ENCODE results near the gene PTPRN2. TPM values are rescaled to one million over a fixed set of nuclear protein-coding genes. Genes with fewer than 3 reads are reported as not detected.
"Not testable (repeated sequence)": the region's sequence is repeated elsewhere in the genome, so short reads cannot be mapped to it uniquely, and the experiment has no call there.

PTPRN2 gene
- total RNA-seq, 2 donors from 2014 or later: 0.35 to 0.61 TPM

- ATAC-seq: no peak
- H3K36me3 Mint-ChIP-seq: no peaks in the 10 kb centered on the region
- H3K27ac Mint-ChIP-seq: peak overlapping the region; percentile 50 to 68
- DNase-seq (ENCODE audit: low spot score in 2 of 2): no peak
- no peaks in the 10 kb centered on the region for H3K9me3 Mint-ChIP-seq
Observed at GRCh38 chr7:157516311-157516710, 1071.3 kb downstream of the PTPRN2 start.

GRCh38 chr7:157515342-157516041, 1072.1 kb downstream of the PTPRN2 start:
- peak overlapping the region in 1 of 2 donors; percentile 72 for H3K27ac Mint-ChIP-seq
- no peaks in the 10 kb centered on the region for H3K36me3 Mint-ChIP-seq
- H3K9me3 Mint-ChIP-seq: no peaks in the 10 kb centered on the region
- DNase-seq (ENCODE audit: low spot score in 2 of 2) (no peak), ATAC-seq (no peak)

DNA sequence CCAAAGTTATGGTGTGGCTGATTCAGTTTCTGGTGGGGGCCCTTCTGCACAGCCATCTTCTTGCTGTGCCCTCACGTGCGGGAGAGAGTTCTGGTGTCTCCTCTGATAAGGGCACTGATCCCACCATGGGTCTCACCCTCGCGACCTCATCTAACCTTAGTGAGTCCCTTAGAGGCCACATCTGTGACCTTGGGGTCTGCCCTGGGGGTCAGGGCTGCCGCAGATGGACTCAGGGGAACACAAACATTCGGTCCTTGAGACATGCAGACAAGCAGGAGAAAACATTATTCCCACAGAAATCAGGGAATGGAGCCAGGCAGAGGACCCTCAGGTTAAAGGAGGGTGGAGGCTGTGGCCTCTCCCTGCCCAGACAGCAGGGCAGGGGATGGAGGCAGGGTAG, 1072.9 kb downstream of the PTPRN2 start:
- ATAC-seq: no peak
- DNase-seq (ENCODE audit: low spot score in 2 of 2): no peak
- Mint-ChIP-seq H3K9me3 (no peaks in the 10 kb centered on the region), H3K36me3 (peaks cover 0 to 1% of the 10 kb centered on the region in 2 donors), H3K27ac (peak overlapping the region in 1 of 2 donors; percentile 57)

GRCh38 chr7:157514306-157514705, 1073.3 kb downstream of the PTPRN2 start:
- no peaks in the 10 kb centered on the region for H3K9me3 Mint-ChIP-seq
- H3K27ac Mint-ChIP-seq: peak overlapping the region; percentile 57 to 74
- DNase-seq (ENCODE audit: low spot score in 2 of 2): no peak
- H3K36me3 Mint-ChIP-seq: peaks cover 0 to 4% of the 10 kb centered on the region in 2 donors
- no peak for ATAC-seq

- ATAC-seq (no peak), DNase-seq (ENCODE audit: low spot score in 2 of 2) (no peak)
- Mint-ChIP-seq H3K36me3 (peaks cover 0 to 4% of the 10 kb centered on the region in 2 donors), H3K27ac (peak overlapping the region; percentile 57 to 74), H3K9me3 (no peaks in the 10 kb centered on the region)
Observed at GRCh38 chr7:157513682-157514081, 1073.9 kb downstream of the PTPRN2 start.

- DNase-seq (ENCODE audit: low spot score in 2 of 2): no peak
- no peak for ATAC-seq
- Mint-ChIP-seq H3K36me3 (peaks cover 0 to 4% of the 10 kb centered on the region in 2 donors), H3K9me3 (no peaks in the 10 kb centered on the region), H3K27ac (no peak overlapping the region)
Observed at GRCh38 chr7:157513162-157513621, 1074.4 kb downstream of the PTPRN2 start.

- peaks cover 0 to 26% of the 10 kb centered on the region in 2 donors for H3K9me3 Mint-ChIP-seq
- DNase-seq (ENCODE audit: low spot score in 2 of 2): no peak
- peaks cover 10 to 14% of the 10 kb centered on the region in 2 donors for H3K36me3 Mint-ChIP-seq
- no peak for ATAC-seq
- H3K27ac Mint-ChIP-seq: no peak overlapping the region
Observed at GRCh38 chr7:157509226-157509625, 1078.4 kb downstream of the PTPRN2 start.

- peaks cover 10 to 14% of the 10 kb centered on the region in 2 donors for H3K36me3 Mint-ChIP-seq
- DNase-seq (ENCODE audit: low spot score in 2 of 2) (no peak), ATAC-seq (no peak)
- H3K27ac Mint-ChIP-seq: no peak overlapping the region
- H3K9me3 Mint-ChIP-seq: peaks cover 0 to 26% of the 10 kb centered on the region in 2 donors
Observed at GRCh38 chr7:157508477-157508881, 1079.1 kb downstream of the PTPRN2 start.

GRCh38 chr7:157507987-157508386, 1079.6 kb downstream of the PTPRN2 start:
- ATAC-seq: no peak
- Mint-ChIP-seq H3K9me3 (peaks cover under 1 to 26% of the 10 kb centered on the region in 2 donors), H3K36me3 (peaks cover 10 to 14% of the 10 kb centered on the region in 2 donors), H3K27ac (no peak overlapping the region)
- no peak for DNase-seq (ENCODE audit: low spot score in 2 of 2)

DNA sequence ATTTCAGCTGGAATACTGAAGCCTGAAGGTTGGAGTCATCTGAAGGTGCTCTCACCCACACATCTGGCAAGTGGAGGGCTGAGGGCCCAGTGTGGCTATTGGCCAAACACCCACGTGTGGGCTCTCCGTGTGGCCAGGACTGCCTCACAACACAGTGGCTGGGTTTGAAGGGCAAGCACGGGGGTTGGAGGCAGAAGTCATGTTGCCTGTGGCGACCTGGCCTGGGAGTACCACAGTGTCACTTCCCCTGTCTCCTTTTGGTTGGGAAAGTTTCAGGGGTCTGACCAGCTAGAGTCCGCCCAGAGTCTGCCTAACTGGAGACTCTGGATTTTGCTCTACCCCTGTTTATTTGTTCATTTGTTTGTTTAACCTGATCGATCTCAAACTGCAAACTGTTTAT, 1081.4 kb downstream of the PTPRN2 start:
- Mint-ChIP-seq H3K27ac (no peak overlapping the region), H3K9me3 (peaks cover 4 to 26% of the 10 kb centered on the region in 2 donors), H3K36me3 (peaks cover 10 to 14% of the 10 kb centered on the region in 2 donors)
- ATAC-seq (no peak), DNase-seq (ENCODE audit: low spot score in 2 of 2) (no peak)

- no peak for DNase-seq (ENCODE audit: low spot score in 2 of 2)
- peaks cover 10 to 14% of the 10 kb centered on the region in 2 donors for H3K36me3 Mint-ChIP-seq
- H3K9me3 Mint-ChIP-seq: peaks cover 4 to 26% of the 10 kb centered on the region in 2 donors
- no peak overlapping the region for H3K27ac Mint-ChIP-seq
- no peak for ATAC-seq
Observed at GRCh38 chr7:157505646-157506045, 1082.0 kb downstream of the PTPRN2 start.

DNA sequence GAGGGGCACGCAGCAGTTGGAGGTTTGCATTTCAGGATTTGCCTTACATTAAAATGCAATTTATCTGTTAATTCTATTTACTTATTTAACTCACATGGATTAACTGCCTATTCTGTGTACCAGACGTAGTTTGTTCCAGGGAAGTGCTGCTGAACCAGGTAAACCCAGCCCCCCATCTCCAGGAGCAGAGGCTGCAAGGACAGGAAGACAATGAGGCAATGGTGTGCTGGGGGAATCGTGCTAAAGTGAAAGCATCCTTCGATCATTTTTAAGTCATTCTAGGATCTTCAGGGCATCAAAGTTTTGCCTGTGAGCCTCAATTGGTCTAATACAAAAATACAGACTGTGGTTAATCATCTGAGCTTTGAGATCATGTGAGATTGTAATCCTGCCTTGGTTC, 1084.4 kb downstream of the PTPRN2 start:
- H3K9me3 Mint-ChIP-seq: peaks cover 4 to 26% of the 10 kb centered on the region in 2 donors
- peak overlapping the region; percentile 66 to 90 for H3K27ac Mint-ChIP-seq
- H3K36me3 Mint-ChIP-seq: peaks cover 10% of the 10 kb centered on the region in 2 donors
- DNase-seq (ENCODE audit: low spot score in 2 of 2) (no peak), ATAC-seq (no peak)

DNA sequence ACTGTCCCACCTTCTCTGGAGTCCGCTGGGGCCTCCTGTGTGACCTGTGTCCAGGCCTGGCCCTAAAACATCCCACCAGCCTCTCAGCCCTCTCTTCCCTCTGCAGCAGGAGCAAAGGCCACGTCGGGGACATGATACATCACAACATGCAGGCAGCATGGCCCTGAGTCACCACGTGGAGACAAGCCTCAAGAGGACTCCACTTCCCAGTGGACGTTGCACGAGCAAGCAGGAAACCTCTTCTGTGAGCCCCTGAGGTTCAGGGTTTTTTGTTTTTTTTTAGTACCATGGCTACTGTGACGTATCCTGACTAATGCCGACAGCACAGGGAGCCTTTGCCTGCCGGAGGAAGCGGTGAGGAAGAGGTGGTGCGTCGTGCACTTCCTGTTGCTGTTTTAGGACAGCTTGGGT, 1084.9 kb downstream of the PTPRN2 start:
- peak overlapping the region; percentile 66 to 90 for H3K27ac Mint-ChIP-seq
- DNase-seq (ENCODE audit: low spot score in 2 of 2): peak; percentile 48 to 73
- peaks cover 10% of the 10 kb centered on the region in 2 donors for H3K36me3 Mint-ChIP-seq
- H3K9me3 Mint-ChIP-seq: peaks cover 4 to 26% of the 10 kb centered on the region in 2 donors
- ATAC-seq: peak; percentile 95 to 96

DNA sequence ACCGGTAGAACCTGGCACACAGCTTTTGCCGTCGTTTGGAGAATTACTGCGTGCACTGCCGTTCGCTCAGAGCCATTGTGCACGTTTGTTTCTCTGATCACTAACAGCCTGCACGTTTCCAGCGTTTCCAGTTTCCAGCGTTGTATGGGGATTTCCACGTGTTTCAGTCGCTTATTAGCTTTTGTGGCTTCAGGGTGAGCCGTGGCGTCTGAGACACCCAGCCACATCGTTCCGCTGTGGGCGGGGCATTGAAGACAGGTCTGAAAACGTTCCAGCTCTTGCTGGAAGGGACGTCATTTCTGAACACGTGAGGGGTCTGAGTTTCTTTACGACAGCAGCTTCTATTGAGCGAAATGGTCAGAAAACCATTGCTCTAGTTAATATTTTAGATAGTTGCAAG, 1086.0 kb downstream of the PTPRN2 start:
- ATAC-seq (no peak), DNase-seq (ENCODE audit: low spot score in 2 of 2) (peak in 1 of 2 donors; percentile 1)
- peak overlapping the region in 1 of 2 donors; percentile 90 for H3K27ac Mint-ChIP-seq

DNA sequence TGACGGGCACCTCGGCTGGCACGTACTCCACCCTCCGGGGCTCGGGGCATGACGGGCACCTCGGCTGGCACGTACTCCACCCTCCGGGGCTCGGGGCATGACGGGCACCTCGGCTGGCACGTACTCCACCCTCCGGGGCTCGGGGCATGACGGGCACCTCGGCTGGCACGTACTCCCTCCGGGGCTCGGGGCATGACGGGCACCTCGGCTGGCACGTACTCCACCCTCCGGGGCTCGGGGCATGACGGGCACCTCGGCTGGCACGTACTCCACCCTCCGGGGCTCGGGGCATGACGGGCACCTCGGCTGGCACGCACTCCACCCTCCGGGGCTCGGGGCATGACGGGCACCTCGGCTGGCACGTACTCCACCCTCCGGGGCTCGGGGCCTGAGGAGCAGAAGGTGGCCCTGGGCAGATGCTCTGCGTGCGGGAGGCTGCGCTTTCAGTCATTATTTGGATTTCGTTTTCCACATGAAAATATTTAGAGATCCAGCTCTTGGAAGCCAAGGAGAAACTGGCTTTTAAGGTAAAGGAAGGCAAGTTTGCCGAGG, 1086.6 kb downstream of the PTPRN2 start:
- peaks cover 4 to 15% of the 10 kb centered on the region in 2 donors for H3K9me3 Mint-ChIP-seq
- not testable (repeated sequence) for H3K27ac Mint-ChIP-seq; DNase-seq (ENCODE audit: low spot score in 2 of 2); H3K36me3 Mint-ChIP-seq; ATAC-seq

More for the DNA sequence above, 1086.0 kb downstream of the PTPRN2 start:
- Mint-ChIP-seq H3K36me3 (peaks cover 5 to 10% of the 10 kb centered on the region in 2 donors), H3K9me3 (peaks cover 4 to 20% of the 10 kb centered on the region in 2 donors)

GRCh38 chr7:157500171-157500960, 1087.3 kb downstream of the PTPRN2 start:
- Mint-ChIP-seq H3K27ac (no peak overlapping the region), H3K36me3 (peaks cover 0 to 2% of the 10 kb centered on the region in 2 donors), H3K9me3 (peaks cover 4 to 8% of the 10 kb centered on the region in 2 donors)
- DNase-seq (ENCODE audit: low spot score in 2 of 2): peak; percentile 1 to 52
- ATAC-seq: no peak

DNA sequence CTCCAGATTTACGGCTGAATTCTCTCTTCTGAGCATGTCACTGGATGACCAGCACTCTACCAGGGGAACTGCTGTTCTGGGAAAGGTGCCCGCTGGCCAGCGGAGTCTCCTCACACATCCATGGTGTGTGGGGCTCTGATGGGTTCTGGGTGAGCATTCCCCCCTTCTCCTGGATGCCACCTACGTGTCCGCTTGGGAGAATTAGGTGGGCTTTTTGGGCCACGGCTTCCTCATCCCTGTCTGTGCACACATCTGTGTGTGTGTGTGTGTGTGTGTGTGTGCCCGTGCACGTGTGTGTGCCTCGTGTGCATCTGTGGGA, 1087.8 kb downstream of the PTPRN2 start:
- Mint-ChIP-seq H3K9me3 (peaks cover 4% of the 10 kb centered on the region in 2 donors), H3K27ac (no peak overlapping the region), H3K36me3 (no peaks in the 10 kb centered on the region)
- no peak for ATAC-seq
- peak in 1 of 2 donors; percentile 37 for DNase-seq (ENCODE audit: low spot score in 2 of 2)
